ENCODE measurements around the gene SCN3A.

The SCN3A gene

GRCh38 chr2:165069151-165069550, 134.7 kb downstream of the SCN3A start:
- no peak overlapping the region for H3K4me3 ChIP-seq (ENCODE audit: low read length)
- no peak for TF ChIP-seq ZNF274 (IDR thresholded peaks at IDR 0.05; ENCODE audit: low read depth, low read length)

- H3K4me3 ChIP-seq (ENCODE audit: low read length) = no peak overlapping the region
- no peak for TF ChIP-seq ZNF274 (IDR thresholded peaks at IDR 0.05; ENCODE audit: low read depth, low read length)
These were observed 135.4 kb downstream of the SCN3A start for GRCh38 chr2:165068487-165068757.

GRCh38 chr2:165067643-165068486, 136.0 kb downstream of the SCN3A start:
- TF ChIP-seq ZNF274 (IDR thresholded peaks at IDR 0.05; ENCODE audit: low read depth, low read length) = no peak
- no peak overlapping the region for H3K4me3 ChIP-seq (ENCODE audit: low read length)

GRCh38 chr2:165064743-165065142, 139.1 kb downstream of the SCN3A start:
- no peak overlapping the region for H3K4me3 ChIP-seq (ENCODE audit: low read length)
- TF ChIP-seq ZNF274 (IDR thresholded peaks at IDR 0.05; ENCODE audit: low read depth, low read length) = no peak

GRCh38 chr2:165060411-165060810, 143.4 kb downstream of the SCN3A start:
- TF ChIP-seq ZNF274 (IDR thresholded peaks at IDR 0.05; ENCODE audit: low read depth, low read length) = no peak
- H3K4me3 ChIP-seq (ENCODE audit: low read length) = no peak overlapping the region

- no peak for TF ChIP-seq ZNF274 (IDR thresholded peaks at IDR 0.05; ENCODE audit: low read depth, low read length)
- no peak overlapping the region for H3K4me3 ChIP-seq (ENCODE audit: low read length)
These were observed 145.2 kb downstream of the SCN3A start for GRCh38 chr2:165058476-165059265.

GRCh38 chr2:165057931-165058330, 145.9 kb downstream of the SCN3A start:
- no peak for TF ChIP-seq ZNF274 (IDR thresholded peaks at IDR 0.05; ENCODE audit: low read depth, low read length)
- no peak overlapping the region for H3K4me3 ChIP-seq (ENCODE audit: low read length)

- TF ChIP-seq ZNF274 (IDR thresholded peaks at IDR 0.05; ENCODE audit: low read depth, low read length) = no peak
- H3K4me3 ChIP-seq (ENCODE audit: low read length) = no peak overlapping the region
These were observed 146.5 kb downstream of the SCN3A start for GRCh38 chr2:165057308-165057707.

- no peak for TF ChIP-seq ZNF274 (IDR thresholded peaks at IDR 0.05; ENCODE audit: low read depth, low read length)
- H3K4me3 ChIP-seq (ENCODE audit: low read length) = no peak overlapping the region
These were observed 147.3 kb downstream of the SCN3A start for GRCh38 chr2:165056564-165056963.

- no peak for TF ChIP-seq ZNF274 (IDR thresholded peaks at IDR 0.05; ENCODE audit: low read depth, low read length)
- no peak overlapping the region for H3K4me3 ChIP-seq (ENCODE audit: low read length)
These were observed 148.6 kb downstream of the SCN3A start for GRCh38 chr2:165055082-165055851.

GRCh38 chr2:165054652-165055051, 149.2 kb downstream of the SCN3A start:
- TF ChIP-seq ZNF274 (IDR thresholded peaks at IDR 0.05; ENCODE audit: low read depth, low read length) = no peak
- no peak overlapping the region for H3K4me3 ChIP-seq (ENCODE audit: low read length)

- H3K4me3 ChIP-seq (ENCODE audit: low read length) = no peak overlapping the region
- no peak for TF ChIP-seq ZNF274 (IDR thresholded peaks at IDR 0.05; ENCODE audit: low read depth, low read length)
These were observed 159.1 kb downstream of the SCN3A start for GRCh38 chr2:165044505-165045303.
